GM12878 (cell line): ENCODE data around the gene FBLN5. TPM values are rescaled to one million over a fixed set of nuclear protein-coding genes. Genes with fewer than 3 reads are reported as not detected.

Source experiments
- ATAC-seq: fragments of 200-7000 bp; cut with Tn5 transposase; 3 replicates; pipeline ENCODE4 v1.9.1; 2020; ENCODE audit warnings: mild to moderate bottlenecking, moderate library complexity
- BruUV-seq: library from RNA; stranded (reverse); fragments of 400-500 nt; replicated peaks from 2 replicates; lab custom pipeline; 2021; lab: Mats Ljungman, UMichigan
- CTCF ChIA-PET: fragments of 300-600 bp; sonication (Branson Sonifier 250); formaldehyde crosslinking; extraction: SDS; loops from one replicate; lab custom pipeline; 2021; ENCODE audit warnings: inconsistent platforms; lab: Yijun Ruan, JAX
- POLR2A ChIA-PET: fragments of 350-600 bp; formaldehyde crosslinking; extraction: SDS; loops from one replicate; lab custom pipeline; 2021; ENCODE audit warnings: inconsistent platforms; lab: Charles Lee
- RAD21 ChIA-PET: fragments of 300-600 bp; sonication (Branson Sonifier 250); formaldehyde crosslinking; loops from one replicate; lab custom pipeline; 2023; ENCODE audit warnings: antibody characterized with exemption; ENCODE audit not compliant: unreplicated experiment; lab: Charles Lee
- SMC1A ChIA-PET: fragments of 300-600 bp; sonication (Branson Sonifier 250); formaldehyde crosslinking; loops from one replicate; lab custom pipeline; 2023; ENCODE audit not compliant: unreplicated experiment, uncharacterized antibody; lab: Charles Lee
- DNase-seq: peaks from one replicate; pipeline ENCODE4 v3.0.0-alpha.2; 2011; ENCODE audit warnings: low read depth, low spot score
- FAIRE-seq: peaks from 3 replicates; lab custom pipeline; 2011; peaks lifted over from hg19 to GRCh38; lab: Jason Lieb, UNC
- H2AFZ ChIP-seq: 2 replicates; pipeline ENCODE4 v1.6.0; 2011; ENCODE audit warnings: low read depth, low read length, control low read depth; ENCODE audit not compliant: control insufficient read depth
- H3K27ac ChIP-seq: 2 replicates; pipeline ENCODE4 v1.5.1; 2011; ENCODE audit warnings: control low read depth; ENCODE audit not compliant: control insufficient read depth, insufficient read depth
- H3K27me3 ChIP-seq, 2 experiments: replicated peaks in 1 of 2; 2 replicates each; pipeline versions ENCODE4 v1.6.0 to v1.6.1; 2011; ENCODE audit warnings: low read length in 1 of 2; ENCODE audit not compliant: control insufficient read depth in 2 of 2, insufficient read depth in 2 of 2
- H3K36me3 ChIP-seq, 2 experiments: 2 replicates each; pipeline ENCODE4 v1.5.1; 2011; ENCODE audit warnings: low read length in 1 of 2; ENCODE audit not compliant: control insufficient read depth in 2 of 2, insufficient read depth in 2 of 2
- H3K4me1 ChIP-seq: 2 replicates; pipeline ENCODE4 v1.6.1; 2011; ENCODE audit warnings: mild to moderate bottlenecking, low read length, moderate library complexity, mixed read lengths; ENCODE audit not compliant: control insufficient read depth, insufficient read depth
- H3K4me2 ChIP-seq: 2 replicates; pipeline ENCODE4 v1.6.0; 2011; ENCODE audit warnings: control low read depth; ENCODE audit not compliant: control insufficient read depth, insufficient read depth
- H3K4me3 ChIP-seq: fragments of 200-600 bp; sonication (generic); 2 replicates; pipeline ENCODE4 v1.5.1; 2016
- H3K79me2 ChIP-seq: 2 replicates; pipeline ENCODE4 v1.6.0; 2011; ENCODE audit warnings: low read length; ENCODE audit not compliant: control insufficient read depth, insufficient read depth
- H3K9ac ChIP-seq: 2 replicates; pipeline ENCODE4 v1.8.0; 2011; ENCODE audit warnings: low read length, control low read depth, mixed read lengths; ENCODE audit not compliant: control insufficient read depth, insufficient read depth
- H3K9me3 ChIP-seq: replicated peaks from 3 replicates; pipeline ENCODE4 v1.5.1; 2011; ENCODE audit warnings: mild to moderate bottlenecking, low read length; ENCODE audit not compliant: control insufficient read depth, insufficient read depth
- H4K20me1 ChIP-seq: 2 replicates; pipeline ENCODE4 v1.6.0; 2011; ENCODE audit not compliant: control insufficient read depth, insufficient read depth
- ASH2L ChIP-seq: fragments of 300-600, 200-600 bp; sonication (generic); IDR thresholded peaks from 2 replicates; pipeline ENCODE4 v1.6.1; 2017; ENCODE audit warnings: low read depth, mild to moderate bottlenecking, borderline replicate concordance
- MEF2A ChIP-seq: IDR thresholded peaks from 2 replicates; pipeline ENCODE4 v1.6.1; 2011; ENCODE audit warnings: low read depth, mild to moderate bottlenecking, low read length, moderate library complexity; ENCODE audit not compliant: insufficient read depth
- MYC ChIP-seq: IDR thresholded peaks from 2 replicates; pipeline ENCODE4 v1.6.1; 2011; ENCODE audit warnings: mild to moderate bottlenecking, low read length, moderate library complexity, inconsistent platforms; ENCODE audit not compliant: insufficient read depth, insufficient replicate concordance, insufficient read length, severe bottlenecking
- NBN ChIP-seq: fragments of 450-650 bp; IDR thresholded peaks from 2 replicates; pipeline ENCODE4 v1.6.1; 2016
- SUZ12 ChIP-seq: fragments of 200-600 bp; sonication (generic); IDR thresholded peaks from one replicate; pipeline ENCODE4 v1.6.1; 2018; ENCODE audit warnings: antibody characterized with exemption, mild to moderate bottlenecking; ENCODE audit not compliant: unreplicated experiment
- TAF1 ChIP-seq: IDR thresholded peaks from 2 replicates; pipeline ENCODE4 v1.6.1; 2011; ENCODE audit warnings: mild to moderate bottlenecking, low read depth, low read length, borderline replicate concordance
- TCF3 ChIP-seq: IDR thresholded peaks from 2 replicates; pipeline ENCODE4 v1.6.1; 2012; ENCODE audit warnings: low read depth, mild to moderate bottlenecking, low read length, borderline replicate concordance; ENCODE audit not compliant: insufficient read depth
- TCF7 ChIP-seq: IDR thresholded peaks from 2 replicates; pipeline ENCODE4 v1.6.1; 2014; ENCODE audit warnings: antibody characterized with exemption, borderline replicate concordance
- ZNF622 ChIP-seq: fragments of 450-650 bp; IDR thresholded peaks from 2 replicates; pipeline ENCODE4 v1.6.1; 2017; ENCODE audit warnings: mild to moderate bottlenecking, inconsistent platforms
- WGBS: methylation state at CpG from one replicate; pipeline ENCODE4 v1.1.6; 2016; ENCODE audit warnings: low lambda C conversion rate; ENCODE audit not compliant: insufficient replicate concordance, insufficient coverage; ENCODE audit errors: missing lambda C conversion rate; 5-methylcytosine and 5-hydroxymethylcytosine counted together
- in situ Hi-C: fragments of 300-500 bp; cut with MboI; formaldehyde crosslinking; loops from 9 replicates; pipeline ENCODE4 v1.14.3; 2018; ENCODE audit warnings: mixed read lengths
- intact Hi-C: fragments of 100-400 bp; cut with micrococcal nuclease; formaldehyde crosslinking; loops from one replicate; pipeline ENCODE4 v1.14.2; 2022; ENCODE audit not compliant: unreplicated experiment
- polyA plus RNA-seq, 11 experiments: library from polyadenylated mRNA; depleted of rRNA in 4 of 11; unstranded in 6 of 11; stranded (reverse) in 5 of 11; fragments of >200 nt; fragmentation: Nextera tagmentation in 4 of 11; fragmentation: Illumina TruSeq in 1 of 11; extraction: Ambion mirVana in 4 of 11; extraction: Trizol in 1 of 11; gene quantifications; 1 replicate in 1 of 11; 2 replicates in 10 of 11; pipeline versions ENCODE4 v1.2.1 to v1.2.3, GENCODE V29; 2011 to 2016; ENCODE audit warnings: inconsistent platforms in 2 of 11, missing spikeins in 2 of 11, low read depth in 1 of 11
- total RNA-seq, 4 experiments: library from RNA; depleted of rRNA in 3 of 4; stranded (reverse); fragments of >200 nt in 3 of 4; fragmentation: Illumina TruSeq in 1 of 4; extraction: Trizol in 1 of 4; gene quantifications; 2 replicates each; pipeline versions ENCODE4 v1.2.1 to v1.2.3, GENCODE V29; 2013 to 2021
- TF ChIP-seq, protein P1 (sequence below): fragments of 450-650 bp; IDR thresholded peaks from 2 replicates; pipeline ENCODE4 v1.6.1; 2018; ENCODE audit warnings: borderline replicate concordance, mild to moderate bottlenecking; ENCODE audit not compliant: partially characterized antibody
- TF ChIP-seq, protein P2 (sequence below): fragments of 450-650 bp; IDR thresholded peaks from 2 replicates; pipeline ENCODE4 v1.6.1; 2016; ENCODE audit warnings: mild to moderate bottlenecking
- TF ChIP-seq, protein P3 (sequence below): fragments of 450-650 bp; conservative IDR thresholded peaks from 2 replicates; pipeline ENCODE4 v1.6.1; 2017; ENCODE audit warnings: mild to moderate bottlenecking, moderate library complexity
- TF ChIP-seq, protein P4 (sequence below): fragments of 450-650 bp; IDR thresholded peaks from 2 replicates; pipeline ENCODE4 v1.6.1; 2017; ENCODE audit warnings: low read depth, mild to moderate bottlenecking, moderate library complexity

Gene FBLN5
- total and polyA plus RNA-seq, 10 of the 15 experiments (the other 5 are each of a cell fraction or from before 2014, with no cell fraction given) = 0.03 to 0.64 (median 0.24) TPM

DNA sequence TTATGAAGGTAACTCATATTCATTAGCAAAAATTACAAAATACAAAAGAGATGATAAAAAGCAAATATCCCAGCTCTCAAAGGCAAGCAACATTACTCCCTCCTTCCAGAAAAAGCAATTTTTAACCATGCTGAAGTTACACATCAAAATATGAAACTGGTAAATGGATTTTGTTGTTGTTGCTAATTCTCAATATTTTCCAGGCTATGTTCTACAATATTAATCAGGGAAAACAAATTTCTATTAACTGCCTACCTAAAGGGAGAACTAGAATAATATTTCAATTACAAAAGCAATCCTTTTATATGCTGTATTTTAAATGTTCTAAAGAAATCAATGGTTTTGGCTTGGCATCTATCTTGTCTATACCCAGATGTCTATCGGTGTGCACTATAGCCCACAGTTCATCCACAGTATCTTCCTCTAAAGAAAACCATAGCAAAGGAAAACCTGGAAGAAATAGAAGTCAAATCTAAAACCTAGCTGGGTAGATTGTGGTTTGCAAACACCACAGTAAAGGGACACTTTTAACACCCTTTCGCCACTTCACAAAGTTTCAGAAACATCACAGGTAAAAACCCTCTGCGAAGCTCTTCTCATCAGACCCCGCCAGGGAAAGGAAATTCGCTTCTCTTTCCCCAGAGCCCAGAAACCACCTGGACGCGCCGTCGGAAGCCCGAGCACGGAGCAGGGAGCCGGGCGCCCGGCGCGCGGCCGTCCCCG, 112.1 kb downstream of the FBLN5 start:
- H3K9ac ChIP-seq = no peak overlapping the region
- CTCF ChIA-PET = no interaction called here
- peak overlapping the region; percentile 72 for H3K4me2 ChIP-seq
- DNase-seq (no peak), FAIRE-seq (no peak), ATAC-seq (peak; percentile 57)
- intact Hi-C loops = loop anchor here (10.0 kb wide), 1 partner anchor 169 kb away; no protein-coding TSS in a partner anchor
- no TSS peak for BruUV-seq
- peak overlapping the region; percentile 68; the same call in 1 of the 2 replicates for H3K4me3 ChIP-seq
- H3K36me3 ChIP-seq = no peaks in the 10 kb centered on the region
- H3K27ac ChIP-seq = no peak overlapping the region
- peaks cover 3% of the 10 kb centered on the region; the same call in 2 of the 3 replicates for H3K9me3 ChIP-seq
- no peak overlapping the region for H2AFZ ChIP-seq
- H3K27me3 ChIP-seq = peaks cover 0 to 6% of the 10 kb centered on the region in 2 experiments; a peak in 3 of 4 replicates
- no peaks in the 10 kb centered on the region for H3K4me1 ChIP-seq
- no peaks in the 10 kb centered on the region; the same call in 1 of the 2 replicates for H3K79me2 ChIP-seq
- SMC1A ChIA-PET = interaction anchor here (0.8 to 1.0 kb wide), 3 partner anchors 16 to 37 kb away, joined by 3 read pairs; no protein-coding TSS in a partner anchor
- 41% methylated on average over 17 of the region's 19 CpGs for WGBS
- POLR2A ChIA-PET = no interaction called here
- in situ Hi-C loops = no loop called here
- RAD21 ChIA-PET = interaction anchor here (0.6 to 0.9 kb wide), 3 partner anchors 23 to 641 kb away, joined by 3 read pairs; no protein-coding TSS in a partner anchor
- no peaks in the 10 kb centered on the region for H4K20me1 ChIP-seq
- TF ChIP-seq MYC = no peak
- TF ChIP-seq TCF7 = no peak; the same call in 1 of the 2 replicates
- TF ChIP-seq, protein P1, sequence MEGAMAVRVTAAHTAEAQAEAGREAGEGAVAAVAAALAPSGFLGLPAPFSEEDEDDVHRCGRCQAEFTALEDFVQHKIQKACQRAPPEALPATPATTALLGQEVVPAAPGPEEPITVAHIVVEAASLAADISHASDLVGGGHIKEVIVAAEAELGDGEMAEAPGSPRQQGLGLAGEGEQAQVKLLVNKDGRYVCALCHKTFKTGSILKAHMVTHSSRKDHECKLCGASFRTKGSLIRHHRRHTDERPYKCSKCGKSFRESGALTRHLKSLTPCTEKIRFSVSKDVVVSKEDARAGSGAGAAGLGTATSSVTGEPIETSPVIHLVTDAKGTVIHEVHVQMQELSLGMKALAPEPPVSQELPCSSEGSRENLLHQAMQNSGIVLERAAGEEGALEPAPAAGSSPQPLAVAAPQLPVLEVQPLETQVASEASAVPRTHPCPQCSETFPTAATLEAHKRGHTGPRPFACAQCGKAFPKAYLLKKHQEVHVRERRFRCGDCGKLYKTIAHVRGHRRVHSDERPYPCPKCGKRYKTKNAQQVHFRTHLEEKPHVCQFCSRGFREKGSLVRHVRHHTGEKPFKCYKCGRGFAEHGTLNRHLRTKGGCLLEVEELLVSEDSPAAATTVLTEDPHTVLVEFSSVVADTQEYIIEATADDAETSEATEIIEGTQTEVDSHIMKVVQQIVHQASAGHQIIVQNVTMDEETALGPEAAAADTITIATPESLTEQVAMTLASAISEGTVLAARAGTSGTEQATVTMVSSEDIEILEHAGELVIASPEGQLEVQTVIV = no peak
- no peak for TF ChIP-seq NBN
- no peak for TF ChIP-seq TAF1
- TF ChIP-seq TCF3 = no peak
- no peak for TF ChIP-seq MEF2A
- no peak for TF ChIP-seq ASH2L
- no peak for TF ChIP-seq SUZ12
- TF ChIP-seq, protein P2, sequence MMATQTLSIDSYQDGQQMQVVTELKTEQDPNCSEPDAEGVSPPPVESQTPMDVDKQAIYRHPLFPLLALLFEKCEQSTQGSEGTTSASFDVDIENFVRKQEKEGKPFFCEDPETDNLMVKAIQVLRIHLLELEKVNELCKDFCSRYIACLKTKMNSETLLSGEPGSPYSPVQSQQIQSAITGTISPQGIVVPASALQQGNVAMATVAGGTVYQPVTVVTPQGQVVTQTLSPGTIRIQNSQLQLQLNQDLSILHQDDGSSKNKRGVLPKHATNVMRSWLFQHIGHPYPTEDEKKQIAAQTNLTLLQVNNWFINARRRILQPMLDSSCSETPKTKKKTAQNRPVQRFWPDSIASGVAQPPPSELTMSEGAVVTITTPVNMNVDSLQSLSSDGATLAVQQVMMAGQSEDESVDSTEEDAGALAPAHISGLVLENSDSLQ = no peak
- TF ChIP-seq, protein P3, sequence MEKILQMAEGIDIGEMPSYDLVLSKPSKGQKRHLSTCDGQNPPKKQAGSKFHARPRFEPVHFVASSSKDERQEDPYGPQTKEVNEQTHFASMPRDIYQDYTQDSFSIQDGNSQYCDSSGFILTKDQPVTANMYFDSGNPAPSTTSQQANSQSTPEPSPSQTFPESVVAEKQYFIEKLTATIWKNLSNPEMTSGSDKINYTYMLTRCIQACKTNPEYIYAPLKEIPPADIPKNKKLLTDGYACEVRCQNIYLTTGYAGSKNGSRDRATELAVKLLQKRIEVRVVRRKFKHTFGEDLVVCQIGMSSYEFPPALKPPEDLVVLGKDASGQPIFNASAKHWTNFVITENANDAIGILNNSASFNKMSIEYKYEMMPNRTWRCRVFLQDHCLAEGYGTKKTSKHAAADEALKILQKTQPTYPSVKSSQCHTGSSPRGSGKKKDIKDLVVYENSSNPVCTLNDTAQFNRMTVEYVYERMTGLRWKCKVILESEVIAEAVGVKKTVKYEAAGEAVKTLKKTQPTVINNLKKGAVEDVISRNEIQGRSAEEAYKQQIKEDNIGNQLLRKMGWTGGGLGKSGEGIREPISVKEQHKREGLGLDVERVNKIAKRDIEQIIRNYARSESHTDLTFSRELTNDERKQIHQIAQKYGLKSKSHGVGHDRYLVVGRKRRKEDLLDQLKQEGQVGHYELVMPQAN = no peak
- TF ChIP-seq ZNF622 = no peak
- TF ChIP-seq, protein P4, sequence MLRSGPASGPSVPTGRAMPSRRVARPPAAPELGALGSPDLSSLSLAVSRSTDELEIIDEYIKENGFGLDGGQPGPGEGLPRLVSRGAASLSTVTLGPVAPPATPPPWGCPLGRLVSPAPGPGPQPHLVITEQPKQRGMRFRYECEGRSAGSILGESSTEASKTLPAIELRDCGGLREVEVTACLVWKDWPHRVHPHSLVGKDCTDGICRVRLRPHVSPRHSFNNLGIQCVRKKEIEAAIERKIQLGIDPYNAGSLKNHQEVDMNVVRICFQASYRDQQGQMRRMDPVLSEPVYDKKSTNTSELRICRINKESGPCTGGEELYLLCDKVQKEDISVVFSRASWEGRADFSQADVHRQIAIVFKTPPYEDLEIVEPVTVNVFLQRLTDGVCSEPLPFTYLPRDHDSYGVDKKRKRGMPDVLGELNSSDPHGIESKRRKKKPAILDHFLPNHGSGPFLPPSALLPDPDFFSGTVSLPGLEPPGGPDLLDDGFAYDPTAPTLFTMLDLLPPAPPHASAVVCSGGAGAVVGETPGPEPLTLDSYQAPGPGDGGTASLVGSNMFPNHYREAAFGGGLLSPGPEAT = 0 out of 2 replicates have a peak, but pooled peaks have one; percentile 33
